Astrocyte of the spinal cord (primary cell): ENCODE results near the gene SPATA32.

Source experiments
- DNase-seq: peaks from one replicate; pipeline ENCODE4 v3.0.0; 2011; ENCODE audit warnings: low read depth, low spot score
- H3K4me3 ChIP-seq: 2 replicates; pipeline ENCODE4 v1.5.1; 2011; ENCODE audit warnings: low read depth, mild to moderate bottlenecking, low read length, moderate library complexity
- CTCF ChIP-seq: IDR thresholded peaks from 2 replicates; pipeline ENCODE4 v1.5.1; 2012; ENCODE audit warnings: low read depth, mild to moderate bottlenecking, low read length, inconsistent platforms
- in situ Hi-C: cut with HindIII; loops from 2 replicates; pipeline ENCODE4 v1.10.0; 2017; ENCODE audit warnings: low sequenced_read_pairs

SPATA32 gene

GRCh38 chr17:45230787-45231480, 31.0 kb downstream of the SPATA32 start:
- TF ChIP-seq CTCF, result no peak
- DNase-seq, result no peak
- in situ Hi-C loops, result no loop called here
- H3K4me3 ChIP-seq, result no peak overlapping the region

GRCh38 chr17:45230410-45230786, 31.5 kb downstream of the SPATA32 start:
- in situ Hi-C loops, result no loop called here
- no peak overlapping the region for H3K4me3 ChIP-seq
- DNase-seq, result no peak
- TF ChIP-seq CTCF, result no peak

GRCh38 chr17:45229681-45230409, 32.0 kb downstream of the SPATA32 start:
- in situ Hi-C loops, result no loop called here

GRCh38 chr17:45228763-45229539, 32.9 kb downstream of the SPATA32 start:
- DNase-seq, result peak; percentile 80
- no peak for TF ChIP-seq CTCF
- in situ Hi-C loops, result no loop called here
- no peak overlapping the region for H3K4me3 ChIP-seq

More at GRCh38 chr17:45229681-45230409, 32.0 kb downstream of the SPATA32 start:
- TF ChIP-seq CTCF, result no peak
- H3K4me3 ChIP-seq, result no peak overlapping the region
- no peak for DNase-seq

GRCh38 chr17:45227926-45228762, 33.8 kb downstream of the SPATA32 start:
- in situ Hi-C loops, result no loop called here
- TF ChIP-seq CTCF, result no peak
- H3K4me3 ChIP-seq, result no peak overlapping the region
- no peak for DNase-seq
